ENCODE results near the gene C19orf44. TPM values are rescaled to one million over a fixed set of nuclear protein-coding genes. Genes with fewer than 3 reads are reported as not detected.

The C19orf44 gene
- total and polyA plus RNA-seq, 12 donors = 1.6 to 4.1 (median 3.1) TPM

DNA sequence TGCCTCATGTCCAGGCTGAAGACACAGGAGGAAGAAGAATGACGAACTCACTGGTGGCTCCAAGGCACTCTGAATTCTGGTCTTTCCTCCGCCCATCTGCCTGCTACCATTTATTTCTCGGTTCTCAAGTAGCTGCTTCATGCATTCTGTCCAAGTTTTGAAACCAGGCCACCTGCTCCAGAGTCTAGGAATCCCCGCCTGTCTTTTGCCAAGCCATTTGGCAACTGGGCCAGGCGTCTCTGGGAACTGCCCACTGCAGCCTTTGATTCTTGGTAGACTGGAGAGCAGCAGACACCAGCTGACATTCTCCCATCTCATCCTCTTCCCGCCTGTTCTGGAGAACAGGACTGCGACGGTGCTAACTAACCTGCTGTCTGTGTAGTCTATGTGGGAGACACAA, 65.2 kb downstream of the C19orf44 start:
- Histone ChIP-seq H3K4me1 (peaks cover 0 to 7% (median 0%) of the 10 kb centered on the region in 9 donors), H3K36me3 (peaks cover 0 to 97% (median 25%) of the 10 kb centered on the region in 9 donors), H3K27ac (no peak overlapping the region), H3K9me3 (no peaks in the 10 kb centered on the region), H3K4me3 (no peak overlapping the region), H3K27me3 (no peaks in the 10 kb centered on the region)
- TF ChIP-seq, protein P1, sequence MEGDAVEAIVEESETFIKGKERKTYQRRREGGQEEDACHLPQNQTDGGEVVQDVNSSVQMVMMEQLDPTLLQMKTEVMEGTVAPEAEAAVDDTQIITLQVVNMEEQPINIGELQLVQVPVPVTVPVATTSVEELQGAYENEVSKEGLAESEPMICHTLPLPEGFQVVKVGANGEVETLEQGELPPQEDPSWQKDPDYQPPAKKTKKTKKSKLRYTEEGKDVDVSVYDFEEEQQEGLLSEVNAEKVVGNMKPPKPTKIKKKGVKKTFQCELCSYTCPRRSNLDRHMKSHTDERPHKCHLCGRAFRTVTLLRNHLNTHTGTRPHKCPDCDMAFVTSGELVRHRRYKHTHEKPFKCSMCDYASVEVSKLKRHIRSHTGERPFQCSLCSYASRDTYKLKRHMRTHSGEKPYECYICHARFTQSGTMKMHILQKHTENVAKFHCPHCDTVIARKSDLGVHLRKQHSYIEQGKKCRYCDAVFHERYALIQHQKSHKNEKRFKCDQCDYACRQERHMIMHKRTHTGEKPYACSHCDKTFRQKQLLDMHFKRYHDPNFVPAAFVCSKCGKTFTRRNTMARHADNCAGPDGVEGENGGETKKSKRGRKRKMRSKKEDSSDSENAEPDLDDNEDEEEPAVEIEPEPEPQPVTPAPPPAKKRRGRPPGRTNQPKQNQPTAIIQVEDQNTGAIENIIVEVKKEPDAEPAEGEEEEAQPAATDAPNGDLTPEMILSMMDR (IDR thresholded peaks at IDR 0.05) = no peak
- ATAC-seq = no peak
- DNase-seq = no peak
- intact Hi-C loops (cut with DNase I) = no loop called here
- 86 to 88% methylated on average over 8 of the region's 8 CpGs for WGBS, 2 donors

DNA sequence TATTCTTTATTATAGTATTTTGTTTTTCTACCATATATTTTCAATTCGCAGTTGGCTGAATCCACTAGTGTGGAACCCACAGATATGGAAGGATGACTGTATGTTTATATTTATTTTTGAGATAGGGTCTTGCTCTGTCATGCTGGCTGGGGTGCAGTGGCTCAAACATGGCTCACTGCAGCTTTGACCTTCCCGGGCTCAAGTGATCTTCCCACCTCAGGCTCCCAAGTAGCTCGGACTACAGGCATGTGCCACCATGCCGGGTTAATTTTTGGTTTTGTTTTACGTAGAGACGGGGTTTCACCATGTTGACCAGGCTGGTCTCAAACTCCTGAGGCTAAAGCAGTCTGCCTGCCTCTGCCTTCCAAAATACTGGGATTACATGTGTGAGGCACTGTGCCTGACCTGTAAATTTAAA, 66.4 kb downstream of the C19orf44 start:
- WGBS, 2 donors = 95% methylated on average over 6 of the region's 6 CpGs

DNA sequence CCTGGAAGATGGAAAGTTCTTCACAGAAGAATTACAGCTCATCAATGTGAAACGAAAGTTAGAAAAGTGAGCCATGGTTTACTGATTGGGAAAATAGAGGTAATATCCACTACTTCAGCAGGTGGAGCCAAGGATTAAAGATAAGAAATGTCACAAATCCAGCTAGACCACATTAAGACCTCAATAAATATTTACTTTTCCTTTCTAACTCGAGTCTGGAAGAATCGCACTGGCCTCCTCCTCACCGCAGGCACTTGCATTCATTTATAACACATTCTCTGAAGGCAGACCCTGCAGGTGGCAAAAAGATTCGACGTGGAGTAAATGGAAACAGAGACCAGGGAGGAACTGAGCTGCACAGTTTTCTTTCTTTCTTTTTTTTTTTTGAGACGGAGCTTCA, 68.6 kb downstream of the C19orf44 start:
- H3K27ac ChIP-seq = no peak overlapping the region
- H3K4me3 ChIP-seq = no peak overlapping the region
- TF ChIP-seq, protein P1 (IDR thresholded peaks at IDR 0.05) = no peak
- WGBS, 2 donors = 94 to 96% methylated on average over 7 of the region's 7 CpGs
- H3K4me1 ChIP-seq = peaks cover 0 to 19% (median 0%) of the 10 kb centered on the region in 9 donors
- no peaks in the 10 kb centered on the region for H3K9me3 ChIP-seq
- no peak for ATAC-seq
- H3K36me3 ChIP-seq = peaks cover 0 to 100% (median 25%) of the 10 kb centered on the region in 9 donors
- no peaks in the 10 kb centered on the region for H3K27me3 ChIP-seq
- intact Hi-C loops (cut with DNase I) = no loop called here
- DNase-seq = no peak

More for the DNA sequence above, 66.4 kb downstream of the C19orf44 start:
- no peak overlapping the region for H3K4me3 ChIP-seq
- intact Hi-C loops (cut with DNase I) = no loop called here
- no peaks in the 10 kb centered on the region for H3K9me3 ChIP-seq
- ATAC-seq = no peak
- peaks cover 0 to 13% (median 0%) of the 10 kb centered on the region in 9 donors for H3K4me1 ChIP-seq
- DNase-seq = no peak
- peaks cover 0 to 99% (median 25%) of the 10 kb centered on the region in 9 donors for H3K36me3 ChIP-seq
- no peaks in the 10 kb centered on the region for H3K27me3 ChIP-seq
- H3K27ac ChIP-seq = no peak overlapping the region
- TF ChIP-seq, protein P1 (IDR thresholded peaks at IDR 0.05) = no peak

DNA sequence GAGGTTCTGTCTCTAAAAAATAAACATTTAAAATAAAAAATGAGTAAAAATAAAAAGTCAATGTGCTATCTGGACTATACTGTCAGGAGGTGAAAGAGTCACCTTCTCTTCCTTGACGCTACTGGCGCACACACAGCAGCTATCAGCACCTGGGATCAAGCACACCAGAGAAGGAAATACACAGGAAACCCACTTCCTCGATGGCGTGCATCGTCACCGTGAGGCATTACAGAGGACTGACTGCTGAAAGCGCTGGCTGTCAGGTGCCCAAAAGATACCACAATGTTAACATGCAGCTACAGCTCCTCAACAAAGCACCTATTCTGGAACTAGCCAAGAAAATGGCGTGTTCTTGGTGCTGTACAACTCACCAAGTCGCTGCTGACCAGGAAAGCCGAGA, 70.0 kb downstream of the C19orf44 start:
- Histone ChIP-seq H3K27ac (peak overlapping the region in 2 of 10 donors; percentile 20 to 80), H3K4me3 (no peak overlapping the region), H3K36me3 (peaks cover 0 to 96% (median 25%) of the 10 kb centered on the region in 9 donors), H3K27me3 (no peaks in the 10 kb centered on the region), H3K4me1 (peaks cover under 1 to 28% (median 6%) of the 10 kb centered on the region in 9 donors), H3K9me3 (no peaks in the 10 kb centered on the region)
- DNase-seq (no peak), ATAC-seq (peak in 5 of 8 donors; percentile 37 to 60 (median 54))
- TF ChIP-seq, protein P1 (IDR thresholded peaks at IDR 0.05) = no peak
- 75 to 77% methylated on average over 10 of the region's 10 CpGs for WGBS, 2 donors
- intact Hi-C loops (cut with DNase I) = no loop called here

Data from heart right ventricle (tissue), 16 donors.